Adrenal gland (tissue), 5 donors: ENCODE results near the gene CAMTA1.

Source experiments
- POLR2A ChIP-seq, 2 donors: fragments of 450-650 bp; IDR thresholded peaks; one replicate each; pipeline ENCODE4 v1.6.1; 2017; ENCODE audit warnings: antibody characterized with exemption in 2 of 2, mild to moderate bottlenecking in 2 of 2, moderate library complexity in 1 of 2
- TF ChIP-seq, protein P1 (sequence below), 6 experiments: fragments of 450-650 bp in 4 of 6; fragments of 200-600 bp in 2 of 6; sonication (generic) in 1 of 6; IDR thresholded peaks; 1 replicate in 5 of 6; 2 replicates in 1 of 6; pipeline versions ENCODE4 v1.5.1 to v1.8.0; 2016 to 2021; ENCODE audit warnings: antibody characterized with exemption in 6 of 6, mild to moderate bottlenecking in 2 of 6, moderate library complexity in 1 of 6
- donor health status: DM: no; HTN: no; CAD: no.

DNA sequence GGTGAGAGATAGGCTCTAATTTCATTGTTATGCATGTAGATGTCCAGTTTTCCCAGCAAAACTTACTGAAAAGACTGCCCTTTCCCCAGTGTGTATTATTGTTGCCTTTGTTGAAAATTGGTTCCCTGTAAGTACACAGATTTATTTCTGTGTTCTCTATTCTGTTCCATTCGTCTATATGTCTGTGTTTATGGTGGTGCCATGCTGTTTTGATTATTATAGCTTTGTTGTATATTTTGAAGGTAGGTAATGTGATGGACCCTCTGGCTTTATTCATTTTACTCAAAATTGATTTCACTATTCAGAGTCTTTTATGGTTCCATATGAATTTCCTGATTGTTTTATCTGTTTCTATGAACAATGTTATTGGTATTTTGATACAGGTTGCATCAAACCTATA, 610.0 kb downstream of the CAMTA1 start:
- TF ChIP-seq, protein P1, sequence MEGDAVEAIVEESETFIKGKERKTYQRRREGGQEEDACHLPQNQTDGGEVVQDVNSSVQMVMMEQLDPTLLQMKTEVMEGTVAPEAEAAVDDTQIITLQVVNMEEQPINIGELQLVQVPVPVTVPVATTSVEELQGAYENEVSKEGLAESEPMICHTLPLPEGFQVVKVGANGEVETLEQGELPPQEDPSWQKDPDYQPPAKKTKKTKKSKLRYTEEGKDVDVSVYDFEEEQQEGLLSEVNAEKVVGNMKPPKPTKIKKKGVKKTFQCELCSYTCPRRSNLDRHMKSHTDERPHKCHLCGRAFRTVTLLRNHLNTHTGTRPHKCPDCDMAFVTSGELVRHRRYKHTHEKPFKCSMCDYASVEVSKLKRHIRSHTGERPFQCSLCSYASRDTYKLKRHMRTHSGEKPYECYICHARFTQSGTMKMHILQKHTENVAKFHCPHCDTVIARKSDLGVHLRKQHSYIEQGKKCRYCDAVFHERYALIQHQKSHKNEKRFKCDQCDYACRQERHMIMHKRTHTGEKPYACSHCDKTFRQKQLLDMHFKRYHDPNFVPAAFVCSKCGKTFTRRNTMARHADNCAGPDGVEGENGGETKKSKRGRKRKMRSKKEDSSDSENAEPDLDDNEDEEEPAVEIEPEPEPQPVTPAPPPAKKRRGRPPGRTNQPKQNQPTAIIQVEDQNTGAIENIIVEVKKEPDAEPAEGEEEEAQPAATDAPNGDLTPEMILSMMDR (IDR thresholded peaks at IDR 0.05), result no peak
- no peak for TF ChIP-seq POLR2A (IDR thresholded peaks at IDR 0.05)
